GM18907 (cell line): Measurements from ENCODE around the gene EXOC1.
A peak's percentile ranks its signal among the peaks of the same experiment; 100 is the strongest.

Source experiments
- ATAC-seq: cut with Tn5 transposase; IDR thresholded peaks from one replicate; pipeline ENCODE4 v1.9.1; 2021; ENCODE audit warnings: mild to moderate bottlenecking, moderate library complexity; ENCODE audit not compliant: unreplicated experiment

Gene EXOC1

GRCh38 chr4:55948726-55949481 is 95.5 kb downstream of the EXOC1 start, which contains the start of gene CEP135:
Gene CEP135, plus strand, starts transcription at chr4:55948945. Its CDS starts 3,186 bp downstream, at chr4:55952131.
- peak; percentile 76 for ATAC-seq

DNA sequence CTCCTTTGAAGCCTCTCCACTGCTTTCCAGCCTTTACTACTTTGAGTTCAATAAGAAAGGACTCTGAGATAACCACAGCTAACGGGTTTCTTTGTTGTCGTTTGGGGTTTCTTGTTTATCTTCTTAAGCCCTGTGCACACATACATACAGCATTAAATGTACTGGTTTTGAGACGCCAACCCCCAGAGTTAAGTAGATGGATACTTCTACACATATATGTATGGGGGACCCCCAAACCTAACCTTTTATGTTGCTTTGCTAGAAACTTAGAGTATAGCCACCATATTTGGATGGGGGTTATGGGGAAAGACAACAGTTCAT is 96.0 kb downstream of the EXOC1 start:
- no peak for ATAC-seq

GRCh38 chr4:55951191-55951922 is 97.9 kb downstream of the EXOC1 start:
- ATAC-seq, result no peak
